NOMO-1 treated with DMSO at 0.1 percent for 48 hours (cell line): ENCODE results near the gene STAM2.

Experiments
- DNase-seq: peaks from one replicate; lab custom pipeline; 2025; ENCODE audit not compliant: unreplicated experiment; lab: John Stamatoyannopoulos, UW

Gene STAM2

DNA sequence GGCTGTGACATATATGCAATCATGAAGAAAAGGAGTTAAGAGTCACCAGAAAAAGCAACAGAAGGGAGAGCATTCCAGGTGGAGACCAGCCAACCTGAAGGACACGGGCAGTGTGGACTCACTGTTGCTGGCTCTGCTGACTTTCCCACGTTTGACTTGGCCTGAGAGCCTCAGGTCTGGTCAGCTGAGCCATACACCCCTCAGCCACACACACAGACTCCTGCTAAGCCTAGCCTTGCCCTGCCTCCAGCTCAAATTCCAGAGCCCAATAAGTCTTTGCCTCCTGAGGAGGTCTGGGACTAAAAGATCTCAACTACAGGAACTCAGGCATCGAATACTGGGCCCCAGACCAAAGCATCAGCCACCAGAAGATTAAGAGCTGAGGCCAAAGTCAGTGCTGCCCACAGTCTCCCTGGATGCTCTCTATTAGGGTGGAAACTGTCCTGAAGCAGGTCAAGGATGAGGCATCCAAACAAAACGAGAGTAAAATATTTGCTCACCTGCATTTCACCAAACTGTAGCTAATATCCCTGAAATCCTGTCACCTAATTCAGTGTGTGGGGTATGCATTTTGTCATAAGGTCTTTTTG lies 100.0 kb downstream of the STAM2 start:
- no peak for DNase-seq

DNA sequence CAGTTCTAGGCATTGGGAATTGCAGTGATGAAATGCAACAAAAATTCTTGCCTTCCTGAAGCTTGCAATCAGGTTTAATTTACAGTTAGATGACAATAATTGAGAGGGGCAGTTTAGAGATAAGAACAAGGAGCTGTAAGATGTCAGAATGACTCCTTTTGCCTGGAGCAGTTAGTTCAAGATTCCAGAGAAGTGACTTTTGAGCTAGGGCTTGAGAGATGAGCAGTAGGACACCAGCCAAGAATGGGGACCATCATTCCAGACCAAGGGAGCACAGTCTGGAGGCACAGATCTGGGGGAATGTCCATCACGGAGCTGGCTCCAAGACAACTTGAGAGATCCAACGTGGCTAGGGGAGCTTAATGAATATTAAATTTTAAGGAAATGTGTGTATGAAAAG lies 103.6 kb downstream of the STAM2 start:
- DNase-seq, result no peak

DNA sequence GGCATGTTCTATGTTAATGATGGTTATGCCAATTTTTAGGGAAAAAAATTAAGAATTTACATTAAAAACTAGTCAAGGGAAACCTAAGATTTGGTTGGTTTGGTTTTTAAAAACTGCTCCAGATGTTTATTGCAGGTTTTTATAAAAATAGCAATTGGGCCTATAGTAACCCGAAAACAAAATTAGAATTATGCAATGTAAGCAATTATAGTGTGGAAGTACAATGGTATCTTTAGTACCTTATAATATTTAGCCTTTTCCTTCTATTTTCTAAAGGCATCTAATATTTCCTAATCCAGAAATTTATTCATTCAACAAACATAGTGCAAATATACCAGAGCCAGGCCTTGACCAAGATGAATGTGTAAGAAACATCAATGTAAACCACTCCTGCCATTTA lies 104.0 kb downstream of the STAM2 start:
- no peak for DNase-seq

DNA sequence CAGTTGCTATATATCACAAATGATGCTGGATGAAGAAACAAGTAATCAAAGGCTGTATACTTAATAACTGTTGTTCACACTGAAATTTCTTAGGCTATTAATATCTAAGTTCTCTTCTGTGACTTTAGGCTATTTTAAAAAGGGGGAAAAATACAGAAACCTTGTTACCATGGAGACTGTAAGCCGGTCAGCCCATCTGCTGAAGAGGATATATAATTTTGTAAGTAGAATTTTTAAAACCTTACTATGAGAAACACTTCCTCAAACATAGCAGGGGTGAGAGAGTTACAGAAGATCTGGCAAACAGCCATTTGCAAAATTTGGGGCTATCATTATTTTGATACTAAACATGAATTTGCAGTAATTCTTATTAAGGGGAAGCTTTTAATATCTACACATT lies 104.5 kb downstream of the STAM2 start:
- peak; percentile 76 for DNase-seq

DNA sequence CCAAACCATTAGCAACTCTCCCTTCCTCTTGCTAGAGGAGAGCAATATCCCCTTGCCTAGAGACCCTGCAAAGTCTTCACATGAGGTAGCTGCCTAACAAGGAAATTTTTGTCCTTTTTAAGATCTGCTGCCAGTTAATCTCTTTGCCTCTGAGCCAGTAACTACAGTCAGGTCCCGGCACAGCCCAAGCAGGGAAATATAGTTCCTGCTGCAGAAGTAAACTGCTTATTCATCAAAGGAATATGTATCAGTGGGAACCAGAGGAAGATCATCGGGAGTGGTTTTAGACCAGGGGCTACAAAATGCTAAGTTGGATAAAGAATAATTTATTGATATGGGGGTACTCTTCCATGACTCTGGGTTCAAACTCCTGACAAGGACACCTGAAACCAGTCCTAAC lies 107.3 kb downstream of the STAM2 start:
- DNase-seq, result no peak

DNA sequence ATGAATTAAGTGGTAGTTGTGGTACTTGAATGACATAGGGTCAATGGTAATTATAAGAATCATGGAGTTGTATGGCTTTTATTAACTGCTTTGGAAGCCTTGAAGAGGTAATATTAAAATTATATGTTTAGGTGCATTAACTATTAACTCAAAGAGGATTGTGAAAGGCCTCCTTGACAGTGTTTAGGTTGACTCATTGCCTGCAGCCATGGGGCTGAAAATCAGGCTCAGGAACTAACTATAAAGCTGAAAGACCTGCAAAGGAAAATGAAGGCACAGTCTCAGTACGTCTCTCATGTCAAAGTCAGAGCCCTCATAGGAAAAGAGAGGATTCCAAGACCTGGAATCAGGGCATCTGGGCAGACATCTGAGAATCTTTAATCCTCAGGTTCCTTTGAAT lies 107.7 kb downstream of the STAM2 start:
- DNase-seq, result no peak
